ENCODE data around the gene DSTN. TPM values are rescaled to one million over a fixed set of nuclear protein-coding genes. Genes with fewer than 3 reads are reported as not detected.

Gene DSTN
- total and polyA plus RNA-seq, 2 of the 4 experiments (the other 2 are of a cell fraction), result 221 to 269 TPM

GRCh38 chr20:17657079-17657825 is 87.4 kb downstream of the DSTN start:
- in situ Hi-C loops (cut with MboI; ENCODE audit: low sequenced_read_pairs), result no loop called here

More at GRCh38 chr20:17657079-17657825, 87.4 kb downstream of the DSTN start:
- TF ChIP-seq MAFK (IDR thresholded peaks at IDR 0.05; ENCODE audit: low read depth, low read length), result no peak
- no peak for TF ChIP-seq FOS (IDR thresholded peaks at IDR 0.05; ENCODE audit: low read depth, low read length)
- TF ChIP-seq POLR2A (IDR thresholded peaks at IDR 0.05; ENCODE audit: low read depth, low read length), result no peak
- peaks cover 93% of the 10 kb centered on the region for H4K20me1 ChIP-seq (ENCODE audit: insufficient read depth, low read length)
- no peak overlapping the region for H3K9ac ChIP-seq (ENCODE audit: low read depth, low read length)
- no peak overlapping the region for H3K18ac ChIP-seq (ENCODE audit: low read depth, low read length)
- no peak overlapping the region for H2BK15ac ChIP-seq (ENCODE audit: low read depth, low read length)
- H3K27ac ChIP-seq (ENCODE audit: insufficient read depth, low read length), result no peak overlapping the region
- ATAC-seq (ENCODE audit: low read depth) (no peak), DNase-seq (no peak)
- H2AK5ac ChIP-seq (ENCODE audit: low read depth, low read length), result no peak overlapping the region
- 72% methylated on average over 5 of the region's 9 CpGs; no CpG with 5 or more reads in 1 of the 2 experiments for WGBS, 2 experiments (ENCODE audit: extremely low coverage in 2 of 2, insufficient read length in 1 of 2)
- no peak overlapping the region for H4K8ac ChIP-seq (ENCODE audit: low read depth in 2 of 2, low read length in 2 of 2)
- peaks cover 27% of the 10 kb centered on the region for H3K9me1 ChIP-seq (ENCODE audit: insufficient read depth, low read length)
- H4K5ac ChIP-seq (ENCODE audit: low read depth, low read length), result no peak overlapping the region
- H3K36me3 ChIP-seq (ENCODE audit: control insufficient read depth, insufficient read depth, low read length), result peaks cover 55% of the 10 kb centered on the region
- H3K4ac ChIP-seq (ENCODE audit: low read depth, low read length), result no peak overlapping the region
- H3K23ac ChIP-seq (ENCODE audit: low read depth, low read length), result no peak overlapping the region
- no peak overlapping the region for H3K4me3 ChIP-seq (ENCODE audit: insufficient read depth, low read depth, low read length)
- no peaks in the 10 kb centered on the region for H3K27me3 ChIP-seq (ENCODE audit: control insufficient read depth, insufficient read depth, low read length)
- H3K9me3 ChIP-seq (ENCODE audit: control insufficient read depth, insufficient read depth, low read length), result peaks cover 7% of the 10 kb centered on the region; the same call in 1 of the 2 replicates
- intact Hi-C loops (cut with micrococcal nuclease) (no loop called here), dilution Hi-C loops (cut with HindIII; ENCODE audit: low sequenced_read_pairs, unreplicated experiment) (no loop called here)
- BruUV-seq (replicated peaks), result no TSS peak
- H2AK9ac ChIP-seq (replicated peaks; ENCODE audit: low read depth, low read length, poor library complexity), result no peak overlapping the region
- no peak overlapping the region for H2BK20ac ChIP-seq (ENCODE audit: low read depth, low read length)
- H3K14ac ChIP-seq (replicated peaks; ENCODE audit: low read depth, low read length), result no peak overlapping the region
- H2AFZ ChIP-seq (replicated peaks; ENCODE audit: low read length, poor library complexity), result no peak overlapping the region
- no peak overlapping the region for H4K91ac ChIP-seq (ENCODE audit: insufficient read depth, low read depth, low read length)
- no peak overlapping the region for H2BK5ac ChIP-seq (ENCODE audit: low read depth, low read length, poor library complexity, severe bottlenecking)
- H3K79me1 ChIP-seq (ENCODE audit: low read depth in 1 of 2, low read length in 2 of 2), result peaks cover 23 to 88% of the 10 kb centered on the region in 2 experiments; a peak in 3 of 4 replicates
- CTCF ChIA-PET, result no interaction called here
- peaks cover 33% of the 10 kb centered on the region for H3K4me1 ChIP-seq (ENCODE audit: control insufficient read depth, insufficient read depth, low read length)
- POLR2A ChIA-PET (ENCODE audit: unreplicated experiment), result no interaction called here
- no peak overlapping the region for H2BK120ac ChIP-seq (ENCODE audit: low read depth, low read length)
- no peak overlapping the region for H3K56ac ChIP-seq (ENCODE audit: extremely low read depth, insufficient read depth, low read length)
- H3K4me2 ChIP-seq (ENCODE audit: low read depth, low read length), result no peak overlapping the region
